Left renal pelvis (tissue), 4 donors: Measurements from ENCODE around the gene MYOZ2. TPM values are rescaled to one million over a fixed set of nuclear protein-coding genes. Genes with fewer than 3 reads are reported as not detected.
"Not testable (repeated sequence)": the region's sequence is repeated elsewhere in the genome, so short reads cannot be mapped to it uniquely, and the experiment has no call there.

ENCODE experiments used
- DNase-seq, 4 donors: peaks; one replicate each; pipeline ENCODE4 v3.0.0-alpha.2; 2013; ENCODE audit warnings: low read depth in 4 of 4, low spot score in 3 of 4
- polyA plus RNA-seq, 4 donors: library from polyadenylated mRNA; unstranded; fragments of 120-200 nt; gene quantifications; one replicate each; pipeline ENCODE4 v1.2.1, GENCODE V29; 2013; ENCODE audit not compliant: insufficient read length in 4 of 4

MYOZ2 gene
- polyA plus RNA-seq, 4 donors, result 0.16 to 0.64 (median 0.30) TPM

- DNase-seq, result no peak
Observed at GRCh38 chr4:119125931-119126330, 9.7 kb upstream of the MYOZ2 start.

GRCh38 chr4:119128148-119128547 is 7.5 kb upstream of the MYOZ2 start:
- DNase-seq, result no peak

- no peak for DNase-seq
Observed at GRCh38 chr4:119130365-119131065, 5.1 kb upstream of the MYOZ2 start.

- DNase-seq, result no peak
Observed at GRCh38 chr4:119131164-119131563, 4.5 kb upstream of the MYOZ2 start.

- DNase-seq, result no peak
Observed at GRCh38 chr4:119132306-119132705, 3.3 kb upstream of the MYOZ2 start.

GRCh38 chr4:119136546-119136945 is 914 bp downstream of the MYOZ2 start:
- DNase-seq, result no peak

GRCh38 chr4:119138046-119138445 is 2.4 kb downstream of the MYOZ2 start:
- DNase-seq, result no peak

- DNase-seq, result no peak
Observed at GRCh38 chr4:119139311-119139710, 3.7 kb downstream of the MYOZ2 start.

- no peak for DNase-seq
Observed at GRCh38 chr4:119139822-119140252, 4.2 kb downstream of the MYOZ2 start.

- not testable (repeated sequence) for DNase-seq
Observed at GRCh38 chr4:119141283-119141682, 5.7 kb downstream of the MYOZ2 start.

- DNase-seq, result no peak
Observed at GRCh38 chr4:119142833-119143232, 7.2 kb downstream of the MYOZ2 start.

- DNase-seq, result not testable (repeated sequence)
Observed at GRCh38 chr4:119143341-119143740, 7.7 kb downstream of the MYOZ2 start.

GRCh38 chr4:119149110-119149509 is 13.5 kb downstream of the MYOZ2 start:
- no peak for DNase-seq

- no peak for DNase-seq
Observed at GRCh38 chr4:119151161-119151560, 15.5 kb downstream of the MYOZ2 start.

- DNase-seq, result no peak
Observed at GRCh38 chr4:119152741-119153140, 17.1 kb downstream of the MYOZ2 start.

GRCh38 chr4:119162174-119162573 is 26.5 kb downstream of the MYOZ2 start:
- DNase-seq, result no peak

- no peak for DNase-seq
Observed at GRCh38 chr4:119165767-119166166, 30.1 kb downstream of the MYOZ2 start.

- DNase-seq, result no peak
Observed at GRCh38 chr4:119170195-119170594, 34.6 kb downstream of the MYOZ2 start.

GRCh38 chr4:119172223-119172622 is 36.6 kb downstream of the MYOZ2 start:
- no peak for DNase-seq

- DNase-seq, result not testable (repeated sequence)
Observed at GRCh38 chr4:119173729-119174361, 38.2 kb downstream of the MYOZ2 start.

GRCh38 chr4:119179011-119179410 is 43.4 kb downstream of the MYOZ2 start:
- DNase-seq, result no peak

GRCh38 chr4:119184128-119184527 is 48.5 kb downstream of the MYOZ2 start:
- DNase-seq, result no peak
